Thyroid gland (tissue), 4 donors: ENCODE measurements around the gene VIL1.

Experiments
- POLR2A ChIP-seq, 2 donors: fragments of 450-650 bp; IDR thresholded peaks; one replicate each; pipeline ENCODE4 v1.6.1; 2017; ENCODE audit warnings: antibody characterized with exemption in 2 of 2, mild to moderate bottlenecking in 2 of 2, moderate library complexity in 1 of 2
- TF ChIP-seq, protein P1 (sequence below), 6 experiments: fragments of 200-600 bp in 3 of 6; fragments of 450-650 bp in 3 of 6; sonication (generic) in 3 of 6; IDR thresholded peaks; one replicate each; pipeline ENCODE4 v1.5.1; 2016 to 2019; ENCODE audit warnings: antibody characterized with exemption in 6 of 6, mild to moderate bottlenecking in 2 of 6, inconsistent platforms in 1 of 6, moderate library complexity in 1 of 6

DNA sequence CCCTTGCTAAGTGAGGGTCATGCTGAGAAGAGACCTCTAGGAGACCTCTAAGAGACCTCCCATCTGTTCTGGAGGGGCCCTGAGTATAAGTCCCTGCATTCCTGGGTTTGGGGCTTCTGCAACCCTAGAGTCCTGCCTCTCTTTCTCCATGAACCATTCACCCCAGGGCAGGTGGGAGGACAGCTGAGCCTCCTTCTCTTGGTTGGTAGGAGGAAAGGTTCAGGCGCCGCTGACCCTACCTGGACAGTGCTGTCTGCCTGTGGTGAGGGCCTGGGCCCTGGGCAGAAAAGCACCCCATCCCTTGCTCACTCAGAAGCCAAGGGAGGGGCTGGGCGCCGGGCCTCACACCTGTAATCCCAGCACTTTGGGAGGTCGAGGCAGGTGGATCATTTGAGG lies 604 bp upstream of the VIL1 start:
- TF ChIP-seq, protein P1, sequence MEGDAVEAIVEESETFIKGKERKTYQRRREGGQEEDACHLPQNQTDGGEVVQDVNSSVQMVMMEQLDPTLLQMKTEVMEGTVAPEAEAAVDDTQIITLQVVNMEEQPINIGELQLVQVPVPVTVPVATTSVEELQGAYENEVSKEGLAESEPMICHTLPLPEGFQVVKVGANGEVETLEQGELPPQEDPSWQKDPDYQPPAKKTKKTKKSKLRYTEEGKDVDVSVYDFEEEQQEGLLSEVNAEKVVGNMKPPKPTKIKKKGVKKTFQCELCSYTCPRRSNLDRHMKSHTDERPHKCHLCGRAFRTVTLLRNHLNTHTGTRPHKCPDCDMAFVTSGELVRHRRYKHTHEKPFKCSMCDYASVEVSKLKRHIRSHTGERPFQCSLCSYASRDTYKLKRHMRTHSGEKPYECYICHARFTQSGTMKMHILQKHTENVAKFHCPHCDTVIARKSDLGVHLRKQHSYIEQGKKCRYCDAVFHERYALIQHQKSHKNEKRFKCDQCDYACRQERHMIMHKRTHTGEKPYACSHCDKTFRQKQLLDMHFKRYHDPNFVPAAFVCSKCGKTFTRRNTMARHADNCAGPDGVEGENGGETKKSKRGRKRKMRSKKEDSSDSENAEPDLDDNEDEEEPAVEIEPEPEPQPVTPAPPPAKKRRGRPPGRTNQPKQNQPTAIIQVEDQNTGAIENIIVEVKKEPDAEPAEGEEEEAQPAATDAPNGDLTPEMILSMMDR (IDR thresholded peaks at IDR 0.05), result no peak
- TF ChIP-seq POLR2A (IDR thresholded peaks at IDR 0.05), result no peak
